HEK293T (cell line): ENCODE data around the gene MTMR3.

Source experiments
- CTCF ChIA-PET: fragments of 350-600 bp; formaldehyde crosslinking; extraction: SDS; loops from one replicate; lab custom pipeline; 2021; ENCODE audit warnings: antibody characterized with exemption, inconsistent platforms; lab: Yijun Ruan, JAX
- POLR2A ChIA-PET: fragments of 350-600 bp; formaldehyde crosslinking; extraction: SDS; loops from one replicate; lab custom pipeline; 2020; ENCODE audit warnings: antibody characterized with exemption, inconsistent platforms; lab: Yijun Ruan, JAX
- DNase-seq: peaks from one replicate; pipeline ENCODE4 v3.0.0; 2012; ENCODE audit warnings: mixed read lengths; ENCODE audit errors: extremely low spot score
- ARNT ChIP-seq: fragments of 450-650 bp; IDR thresholded peaks from 2 replicates; pipeline ENCODE4 v1.6.1; 2017; ENCODE audit warnings: mild to moderate bottlenecking
- BHLHE40 ChIP-seq: fragments of 450-650 bp; IDR thresholded peaks from 2 replicates; pipeline ENCODE4 v1.6.1; 2016; ENCODE audit warnings: mild to moderate bottlenecking, moderate library complexity, borderline replicate concordance
- CTBP1 ChIP-seq: fragments of 450-650 bp; IDR thresholded peaks from 2 replicates; pipeline ENCODE4 v1.6.1; 2016; ENCODE audit warnings: borderline replicate concordance
- ELF4 ChIP-seq: fragments of 450-650 bp; IDR thresholded peaks from 2 replicates; pipeline ENCODE4 v1.6.1; 2017; ENCODE audit warnings: antibody characterized with exemption
- FOXA1 ChIP-seq: fragments of 450-650 bp; IDR thresholded peaks from 2 replicates; pipeline ENCODE4 v1.6.1; 2016; ENCODE audit warnings: mild to moderate bottlenecking
- FOXK2 ChIP-seq: fragments of 450-650 bp; IDR thresholded peaks from 2 replicates; pipeline ENCODE4 v1.6.1; 2016; ENCODE audit warnings: mild to moderate bottlenecking
- FOXM1 ChIP-seq: fragments of 450-650 bp; IDR thresholded peaks from 2 replicates; pipeline ENCODE4 v1.6.1; 2017; ENCODE audit warnings: mild to moderate bottlenecking, borderline replicate concordance
- HDGF ChIP-seq: fragments of 450-650 bp; IDR thresholded peaks from 2 replicates; pipeline ENCODE4 v1.6.1; 2017; ENCODE audit warnings: antibody characterized with exemption, borderline replicate concordance
- L3MBTL2 ChIP-seq: fragments of 450-650 bp; conservative IDR thresholded peaks from 2 replicates; pipeline ENCODE4 v1.6.1; 2016; ENCODE audit warnings: mild to moderate bottlenecking
- LEF1 ChIP-seq: fragments of 450-650 bp; IDR thresholded peaks from 2 replicates; pipeline ENCODE4 v1.6.1; 2017; ENCODE audit warnings: mild to moderate bottlenecking, borderline replicate concordance
- NFRKB ChIP-seq: fragments of 450-650 bp; IDR thresholded peaks from 2 replicates; pipeline ENCODE4 v1.6.1; 2016; ENCODE audit warnings: mild to moderate bottlenecking, moderate library complexity
- PKNOX1 ChIP-seq: fragments of 450-650 bp; IDR thresholded peaks from 2 replicates; pipeline ENCODE4 v1.6.1; 2016
- SP1 ChIP-seq: fragments of 450-650 bp; IDR thresholded peaks from 2 replicates; pipeline ENCODE4 v1.6.1; 2017
- SUZ12 ChIP-seq: fragments of 450-650 bp; IDR thresholded peaks from 2 replicates; pipeline ENCODE4 v1.6.1; 2016; ENCODE audit warnings: mild to moderate bottlenecking
- TARDBP ChIP-seq: fragments of 450-650 bp; IDR thresholded peaks from 2 replicates; pipeline ENCODE4 v1.6.1; 2016
- ZNF384 ChIP-seq: fragments of 450-650 bp; IDR thresholded peaks from 2 replicates; pipeline ENCODE4 v1.6.1; 2016

The MTMR3 gene

GRCh38 chr22:30020511-30020910 is 137.5 kb downstream of the MTMR3 start:
- no peak for DNase-seq
- CTCF ChIA-PET: no interaction called here
- no peak for TF ChIP-seq ELF4
- TF ChIP-seq SUZ12: no peak
- no peak for TF ChIP-seq FOXA1
- no peak for TF ChIP-seq SP1
- no peak for TF ChIP-seq ZNF384
- TF ChIP-seq BHLHE40: no peak
- no peak for TF ChIP-seq PKNOX1
- no peak for TF ChIP-seq FOXK2
- no peak for TF ChIP-seq TARDBP
- no peak for TF ChIP-seq FOXM1
- no peak for TF ChIP-seq CTBP1
- no peak for TF ChIP-seq L3MBTL2
- TF ChIP-seq NFRKB: no peak
- TF ChIP-seq LEF1: no peak
- TF ChIP-seq ARNT: no peak
- TF ChIP-seq HDGF: no peak
- POLR2A ChIA-PET: no interaction called here

GRCh38 chr22:30021338-30021737 is 138.4 kb downstream of the MTMR3 start:
- TF ChIP-seq NFRKB: no peak
- no peak for TF ChIP-seq HDGF
- ChIA-PET CTCF (no interaction called here), POLR2A (no interaction called here)
- no peak for DNase-seq

GRCh38 chr22:30021881-30022619 is 139.1 kb downstream of the MTMR3 start:
- ChIA-PET POLR2A (no interaction called here), CTCF (no interaction called here)
- no peak for DNase-seq
- no peak for TF ChIP-seq SUZ12
- no peak for TF ChIP-seq FOXM1
- TF ChIP-seq BHLHE40: no peak
- no peak for TF ChIP-seq NFRKB
- TF ChIP-seq CTBP1: no peak
- TF ChIP-seq FOXK2: no peak
- no peak for TF ChIP-seq TARDBP
- no peak for TF ChIP-seq L3MBTL2
- no peak for TF ChIP-seq LEF1
- TF ChIP-seq ARNT: no peak
- no peak for TF ChIP-seq HDGF

- DNase-seq: no peak
- no peak for TF ChIP-seq SUZ12
- TF ChIP-seq FOXA1: no peak
- TF ChIP-seq CTBP1: no peak
- no peak for TF ChIP-seq TARDBP
- TF ChIP-seq FOXK2: no peak
- CTCF ChIA-PET: interaction anchor here (0.6 kb wide), 1 partner anchor 53 kb away, joined by 3 read pairs; no protein-coding TSS in a partner anchor
- POLR2A ChIA-PET: no interaction called here
Measured at GRCh38 chr22:30023099-30023660, 140.2 kb downstream of the MTMR3 start.

GRCh38 chr22:30024231-30024630 is 141.3 kb downstream of the MTMR3 start:
- CTCF ChIA-PET: no interaction called here
- TF ChIP-seq FOXA1 (no peak), TARDBP (no peak), HDGF (no peak)
- DNase-seq: no peak
- POLR2A ChIA-PET: no interaction called here

GRCh38 chr22:30025221-30025620 is 142.2 kb downstream of the MTMR3 start:
- CTCF ChIA-PET: interaction anchor here (0.6 kb wide), 1 partner anchor 319 kb away, joined by 3 read pairs; no protein-coding TSS in a partner anchor
- DNase-seq: no peak
- POLR2A ChIA-PET: no interaction called here
- TF ChIP-seq NFRKB (no peak), FOXA1 (no peak), FOXK2 (no peak), ELF4 (no peak), FOXM1 (no peak), BHLHE40 (no peak), CTBP1 (no peak), L3MBTL2 (no peak), PKNOX1 (no peak)

- no peak for DNase-seq
- POLR2A ChIA-PET: no interaction called here
- CTCF ChIA-PET: interaction anchor here (1.6 kb wide), 1 partner anchor 22 kb away, joined by 3 read pairs; no protein-coding TSS in a partner anchor
- TF ChIP-seq BHLHE40 (no peak), TARDBP (no peak), ARNT (no peak)
Measured at GRCh38 chr22:30026756-30027155, 143.8 kb downstream of the MTMR3 start.

- TF ChIP-seq ELF4 (no peak), FOXA1 (no peak), PKNOX1 (no peak), FOXK2 (no peak), TARDBP (no peak), HDGF (no peak), NFRKB (no peak), SUZ12 (no peak), LEF1 (no peak), FOXM1 (no peak), CTBP1 (no peak), L3MBTL2 (no peak)
- CTCF ChIA-PET: interaction anchor here (1.6 kb wide), 1 partner anchor 22 kb away, joined by 3 read pairs; no protein-coding TSS in a partner anchor
- no peak for DNase-seq
- POLR2A ChIA-PET: no interaction called here
Measured at GRCh38 chr22:30027169-30027568, 144.2 kb downstream of the MTMR3 start.
